Stomach (tissue), 4 donors: ENCODE results near the gene ESPN.

Experiments
- POLR2A ChIP-seq, 4 donors: fragments of 450-650 bp; IDR thresholded peaks; one replicate each; pipeline ENCODE4 v1.6.1; 2016; ENCODE audit warnings: antibody characterized with exemption in 4 of 4, control low read depth in 2 of 4, mild to moderate bottlenecking in 1 of 4, moderate library complexity in 1 of 4
- POLR2AphosphoS5 ChIP-seq, 3 donors: sonication (generic); formaldehyde crosslinking; IDR thresholded peaks; one replicate each; pipeline ENCODE4 v1.6.1; 2016; ENCODE audit warnings: antibody characterized with exemption in 3 of 3
- TF ChIP-seq, protein P1 (sequence below), 7 experiments: fragments of 450-650 bp in 4 of 7; fragments of 200-600 bp in 3 of 7; sonication (generic) in 3 of 7; IDR thresholded peaks; one replicate each; pipeline ENCODE4 v1.5.1; 2016 to 2019; ENCODE audit warnings: antibody characterized with exemption in 7 of 7, control low read depth in 2 of 7, mild to moderate bottlenecking in 1 of 7

DNA sequence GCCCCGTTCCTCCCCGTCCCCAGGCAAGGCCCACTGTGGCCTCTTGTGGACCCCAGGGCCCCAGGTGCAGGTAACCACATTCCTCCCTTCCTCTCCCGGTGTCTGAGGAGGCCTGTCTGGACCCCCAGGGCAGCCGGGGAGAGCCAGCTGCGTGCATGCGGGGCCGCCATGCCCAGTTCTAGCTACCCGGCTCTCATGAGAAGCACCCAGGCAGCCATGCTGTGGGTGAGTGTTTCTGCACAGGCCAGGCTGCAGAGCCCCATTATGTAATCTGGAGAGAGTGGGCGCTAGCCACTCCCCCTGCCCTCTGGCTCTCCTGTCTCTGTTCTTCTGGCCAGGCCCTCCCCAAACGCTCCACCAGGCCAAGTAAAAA lies 85.3 kb downstream of the ESPN start:
- no peak for TF ChIP-seq POLR2A (IDR thresholded peaks at IDR 0.05)
- TF ChIP-seq POLR2AphosphoS5 (IDR thresholded peaks at IDR 0.05), result no peak
- TF ChIP-seq, protein P1, sequence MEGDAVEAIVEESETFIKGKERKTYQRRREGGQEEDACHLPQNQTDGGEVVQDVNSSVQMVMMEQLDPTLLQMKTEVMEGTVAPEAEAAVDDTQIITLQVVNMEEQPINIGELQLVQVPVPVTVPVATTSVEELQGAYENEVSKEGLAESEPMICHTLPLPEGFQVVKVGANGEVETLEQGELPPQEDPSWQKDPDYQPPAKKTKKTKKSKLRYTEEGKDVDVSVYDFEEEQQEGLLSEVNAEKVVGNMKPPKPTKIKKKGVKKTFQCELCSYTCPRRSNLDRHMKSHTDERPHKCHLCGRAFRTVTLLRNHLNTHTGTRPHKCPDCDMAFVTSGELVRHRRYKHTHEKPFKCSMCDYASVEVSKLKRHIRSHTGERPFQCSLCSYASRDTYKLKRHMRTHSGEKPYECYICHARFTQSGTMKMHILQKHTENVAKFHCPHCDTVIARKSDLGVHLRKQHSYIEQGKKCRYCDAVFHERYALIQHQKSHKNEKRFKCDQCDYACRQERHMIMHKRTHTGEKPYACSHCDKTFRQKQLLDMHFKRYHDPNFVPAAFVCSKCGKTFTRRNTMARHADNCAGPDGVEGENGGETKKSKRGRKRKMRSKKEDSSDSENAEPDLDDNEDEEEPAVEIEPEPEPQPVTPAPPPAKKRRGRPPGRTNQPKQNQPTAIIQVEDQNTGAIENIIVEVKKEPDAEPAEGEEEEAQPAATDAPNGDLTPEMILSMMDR (IDR thresholded peaks at IDR 0.05), result no peak
